Upper lobe of left lung (tissue), 4 donors: ENCODE results near the gene TAS1R2.

Source experiments
- EP300 ChIP-seq, 4 donors: sonication (generic); formaldehyde crosslinking; IDR thresholded peaks; one replicate each; pipeline ENCODE4 v1.5.1; 2017; ENCODE audit warnings: antibody characterized with exemption in 4 of 4, control low read depth in 2 of 4
- POLR2AphosphoS5 ChIP-seq, 2 donors: sonication (generic); formaldehyde crosslinking; IDR thresholded peaks; one replicate each; pipeline ENCODE4 v1.5.1; 2017; ENCODE audit warnings: antibody characterized with exemption in 2 of 2
- TF ChIP-seq, protein P1 (sequence below), 6 experiments: fragments of 450-650 bp in 4 of 6; fragments of 200-600 bp in 2 of 6; sonication (generic) in 2 of 6; IDR thresholded peaks; one replicate each; pipeline ENCODE4 v1.5.1; 2016 to 2019; ENCODE audit warnings: antibody characterized with exemption in 6 of 6

DNA sequence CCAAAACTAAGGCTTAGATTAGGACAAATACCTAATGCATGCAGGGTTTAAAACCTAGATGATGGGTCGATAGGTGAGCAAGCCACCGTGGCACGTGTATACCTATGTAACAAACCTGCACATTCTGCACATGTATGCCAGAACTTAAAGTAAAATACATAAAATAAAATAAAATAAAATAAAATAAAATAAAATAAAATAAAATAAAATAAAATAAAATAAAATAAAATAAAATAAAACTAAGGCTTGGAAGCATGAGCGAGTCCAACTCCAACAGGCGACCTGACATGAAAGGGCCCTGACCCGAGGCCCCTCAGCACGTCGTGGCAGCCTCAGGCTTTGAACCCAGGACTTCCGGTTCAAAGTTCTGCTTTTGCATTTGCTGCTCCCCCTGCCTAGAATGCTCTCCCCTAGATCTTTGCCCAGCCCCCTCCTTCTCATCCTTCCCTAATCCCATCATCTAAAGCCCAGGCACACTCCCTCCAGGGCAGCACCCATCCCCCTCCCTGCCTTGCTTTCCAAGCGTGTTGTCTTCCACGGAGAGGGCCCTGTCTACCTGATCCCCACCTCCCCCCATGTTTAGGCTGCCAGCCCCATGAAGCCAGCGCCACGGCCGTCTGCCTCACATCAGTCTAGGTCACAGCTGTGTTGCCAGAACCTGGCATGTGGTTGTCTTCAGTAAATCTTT lies 64.3 kb downstream of the TAS1R2 start:
- TF ChIP-seq POLR2AphosphoS5 (IDR thresholded peaks at IDR 0.05): no peak
- no peak for TF ChIP-seq EP300 (IDR thresholded peaks at IDR 0.05)
- TF ChIP-seq, protein P1, sequence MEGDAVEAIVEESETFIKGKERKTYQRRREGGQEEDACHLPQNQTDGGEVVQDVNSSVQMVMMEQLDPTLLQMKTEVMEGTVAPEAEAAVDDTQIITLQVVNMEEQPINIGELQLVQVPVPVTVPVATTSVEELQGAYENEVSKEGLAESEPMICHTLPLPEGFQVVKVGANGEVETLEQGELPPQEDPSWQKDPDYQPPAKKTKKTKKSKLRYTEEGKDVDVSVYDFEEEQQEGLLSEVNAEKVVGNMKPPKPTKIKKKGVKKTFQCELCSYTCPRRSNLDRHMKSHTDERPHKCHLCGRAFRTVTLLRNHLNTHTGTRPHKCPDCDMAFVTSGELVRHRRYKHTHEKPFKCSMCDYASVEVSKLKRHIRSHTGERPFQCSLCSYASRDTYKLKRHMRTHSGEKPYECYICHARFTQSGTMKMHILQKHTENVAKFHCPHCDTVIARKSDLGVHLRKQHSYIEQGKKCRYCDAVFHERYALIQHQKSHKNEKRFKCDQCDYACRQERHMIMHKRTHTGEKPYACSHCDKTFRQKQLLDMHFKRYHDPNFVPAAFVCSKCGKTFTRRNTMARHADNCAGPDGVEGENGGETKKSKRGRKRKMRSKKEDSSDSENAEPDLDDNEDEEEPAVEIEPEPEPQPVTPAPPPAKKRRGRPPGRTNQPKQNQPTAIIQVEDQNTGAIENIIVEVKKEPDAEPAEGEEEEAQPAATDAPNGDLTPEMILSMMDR (IDR thresholded peaks at IDR 0.05): no peak
